Measurements from ENCODE around the gene SLC13A5. TPM values are rescaled to one million over a fixed set of nuclear protein-coding genes. Genes with fewer than 3 reads are reported as not detected.
"Not testable (repeated sequence)": the region's sequence is repeated elsewhere in the genome, so short reads cannot be mapped to it uniquely, and the experiment has no call there.

Gene SLC13A5
- polyA plus RNA-seq (ENCODE audit: insufficient read length) = not detected

- DNase-seq = no peak
Measured at GRCh38 chr17:6713130-6713917, at the start of gene SLC13A5. Gene SLC13A5 (minus strand): TSS chr17:6713369. CDS start chr17:6713333, 36 bp downstream.

GRCh38 chr17:6761779-6762178 lies 48.6 kb upstream of the SLC13A5 start:
- DNase-seq = no peak

- DNase-seq = no peak
Measured at GRCh38 chr17:6757747-6758146, 44.6 kb upstream of the SLC13A5 start.

- no peak for DNase-seq
Measured at GRCh38 chr17:6756425-6757031, 43.4 kb upstream of the SLC13A5 start.

- DNase-seq = peak; percentile 59
Measured at GRCh38 chr17:6755731-6756184, 42.6 kb upstream of the SLC13A5 start, which contains the start of gene XAF1. Gene XAF1 (plus strand): TSS chr17:6756046. CDS start chr17:6756079, 33 bp downstream.

- no peak for DNase-seq
Measured at GRCh38 chr17:6755281-6755680, 42.1 kb upstream of the SLC13A5 start.

GRCh38 chr17:6753546-6753945 lies 40.4 kb upstream of the SLC13A5 start:
- DNase-seq = no peak

GRCh38 chr17:6753006-6753445 lies 39.9 kb upstream of the SLC13A5 start:
- DNase-seq = no peak

GRCh38 chr17:6752068-6752909 lies 39.1 kb upstream of the SLC13A5 start:
- DNase-seq = peak; percentile 28

- no peak for DNase-seq
Measured at GRCh38 chr17:6749519-6749918, 36.4 kb upstream of the SLC13A5 start.

- no peak for DNase-seq
Measured at GRCh38 chr17:6748617-6749016, 35.4 kb upstream of the SLC13A5 start.

GRCh38 chr17:6746665-6747064 lies 33.5 kb upstream of the SLC13A5 start:
- not testable (repeated sequence) for DNase-seq

- DNase-seq = no peak
Measured at GRCh38 chr17:6729531-6729930, 16.4 kb upstream of the SLC13A5 start.

GRCh38 chr17:6724009-6724408 lies 10.8 kb upstream of the SLC13A5 start:
- no peak for DNase-seq

- no peak for DNase-seq
Measured at GRCh38 chr17:6721744-6722143, 8.6 kb upstream of the SLC13A5 start.

GRCh38 chr17:6716736-6717135 lies 3.6 kb upstream of the SLC13A5 start:
- DNase-seq = no peak

GRCh38 chr17:6714315-6714874 lies 1.2 kb upstream of the SLC13A5 start:
- DNase-seq = no peak

- no peak for DNase-seq
Measured at GRCh38 chr17:6713918-6714271, 726 bp upstream of the SLC13A5 start.

GRCh38 chr17:6712854-6713129 lies 377 bp downstream of the SLC13A5 start:
- no peak for DNase-seq

GRCh38 chr17:6712058-6712853 lies 913 bp downstream of the SLC13A5 start:
- no peak for DNase-seq

- no peak for DNase-seq
Measured at GRCh38 chr17:6711681-6712057, 1.5 kb downstream of the SLC13A5 start.

GRCh38 chr17:6711081-6711674 lies 2.0 kb downstream of the SLC13A5 start:
- no peak for DNase-seq

All from hindlimb muscle (tissue), 1 donor.